HG02798 (cell line): Measurements from ENCODE around the gene ADH5.
"Not testable (repeated sequence)": the region's sequence is repeated elsewhere in the genome, so short reads cannot be mapped to it uniquely, and the experiment has no call there.

Experiments
- ATAC-seq: cut with Tn5 transposase; IDR thresholded peaks from one replicate; pipeline ENCODE4 v1.9.1; 2021; ENCODE audit warnings: mild to moderate bottlenecking; ENCODE audit not compliant: unreplicated experiment, poor library complexity

ADH5 gene

DNA sequence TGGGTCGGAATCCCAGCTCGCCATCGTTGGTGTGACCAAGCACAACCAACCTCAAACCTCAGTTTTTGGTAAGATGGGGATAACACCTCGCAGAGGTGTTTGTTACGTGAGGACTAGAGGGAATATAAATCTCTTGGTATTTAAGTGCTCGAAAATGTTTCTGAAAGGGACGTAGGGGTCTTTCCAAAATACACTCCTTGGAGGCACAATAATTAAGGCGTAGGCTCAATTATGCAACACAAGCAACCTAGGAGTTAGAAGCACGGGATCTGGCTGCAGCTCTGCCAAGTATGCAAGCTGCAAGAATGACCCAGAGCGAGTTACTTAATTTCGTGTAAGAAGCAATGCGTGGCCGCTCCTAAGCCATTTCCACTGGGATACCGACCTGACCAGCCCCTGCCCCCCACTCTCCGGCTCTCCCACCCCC is 552 bp downstream of the ADH5 start:
- peak; percentile 20 for ATAC-seq

DNA sequence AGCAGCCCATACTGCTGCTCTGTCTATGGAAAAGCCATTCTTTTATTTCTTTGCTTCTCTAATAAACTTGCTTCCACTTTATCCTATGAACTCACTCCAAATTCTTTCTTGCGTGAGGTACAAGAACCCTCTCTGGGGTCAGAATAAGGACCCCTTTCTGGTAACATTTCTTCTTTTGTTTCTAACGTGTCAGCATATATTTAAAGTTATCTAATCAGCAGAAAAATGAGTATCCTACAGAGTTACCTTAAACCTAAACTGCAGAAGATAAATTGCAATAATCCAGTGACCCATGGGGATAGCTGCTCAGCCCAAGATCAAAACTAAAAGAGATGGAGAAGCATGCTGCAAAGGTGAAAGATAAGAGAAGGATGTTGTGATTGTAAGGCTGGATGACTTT is 4.0 kb downstream of the ADH5 start:
- no peak for ATAC-seq

DNA sequence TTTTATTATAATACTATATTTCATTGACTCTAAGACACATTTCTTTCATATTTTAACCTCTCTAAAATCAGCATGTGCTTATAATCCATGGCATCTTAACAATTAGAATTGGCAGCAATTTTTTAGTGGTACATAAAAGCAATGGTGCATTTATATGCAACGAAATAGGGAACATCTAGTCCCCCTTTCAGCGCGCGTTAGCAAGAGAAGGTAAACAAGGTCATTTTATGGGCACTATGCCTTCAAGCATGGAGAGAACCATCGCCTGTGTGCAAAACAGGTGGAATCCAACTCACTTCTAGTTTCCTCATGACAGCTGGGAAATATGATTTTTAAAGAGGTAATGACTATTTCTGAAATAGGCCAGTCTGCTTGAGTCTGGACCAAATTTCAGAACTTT is 6.4 kb downstream of the ADH5 start:
- no peak for ATAC-seq

DNA sequence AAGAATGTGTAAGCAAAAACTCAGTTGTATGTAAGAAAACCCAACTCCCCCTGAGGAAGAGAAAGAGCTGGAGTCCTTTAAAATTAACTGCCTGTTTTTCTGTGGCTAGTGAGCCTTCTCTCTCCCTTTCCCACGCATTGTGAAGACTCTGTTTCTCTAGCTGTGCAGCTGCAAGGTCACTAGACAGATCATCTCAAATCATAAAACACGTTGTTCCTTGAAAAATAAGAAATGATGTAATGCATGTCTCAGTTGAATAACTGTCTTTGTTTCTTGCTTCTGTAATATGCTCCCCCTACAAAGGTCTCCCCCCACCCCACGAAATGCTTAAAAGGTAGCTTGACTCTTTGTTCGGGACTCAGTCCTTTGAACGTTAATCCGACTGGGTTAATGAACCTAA is 7.7 kb downstream of the ADH5 start:
- ATAC-seq: not testable (repeated sequence)

DNA sequence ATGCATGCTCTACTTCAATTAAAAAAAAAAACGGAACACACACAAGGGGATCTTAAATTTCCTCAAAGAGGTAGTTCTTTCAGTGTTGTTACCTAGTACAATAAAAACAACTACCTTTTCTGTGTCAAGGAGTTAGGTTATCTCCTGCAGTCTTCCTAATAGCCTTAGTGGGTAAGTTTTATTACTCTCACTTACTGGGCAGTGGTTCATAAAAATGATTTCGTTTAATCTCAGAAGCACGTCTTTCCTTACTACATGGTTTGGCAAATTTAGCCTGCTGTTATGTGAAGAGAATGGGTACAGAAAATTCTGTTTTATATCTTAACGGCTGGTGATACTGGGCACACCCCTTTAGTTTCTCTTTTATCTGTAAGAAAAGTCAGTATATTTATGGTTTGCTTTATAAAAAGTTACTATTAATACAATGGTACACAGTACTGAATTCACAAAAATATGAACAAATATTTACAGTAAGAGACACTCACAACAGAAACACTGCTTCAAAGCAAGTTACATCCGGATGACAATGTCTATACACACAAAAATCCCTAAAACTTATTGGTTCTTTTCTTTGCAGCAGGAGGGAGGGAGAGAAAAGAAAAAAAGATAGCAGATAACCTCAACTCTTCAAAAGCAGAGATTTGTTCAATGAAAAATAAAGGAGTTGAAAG is 8.8 kb downstream of the ADH5 start:
- no peak for ATAC-seq

DNA sequence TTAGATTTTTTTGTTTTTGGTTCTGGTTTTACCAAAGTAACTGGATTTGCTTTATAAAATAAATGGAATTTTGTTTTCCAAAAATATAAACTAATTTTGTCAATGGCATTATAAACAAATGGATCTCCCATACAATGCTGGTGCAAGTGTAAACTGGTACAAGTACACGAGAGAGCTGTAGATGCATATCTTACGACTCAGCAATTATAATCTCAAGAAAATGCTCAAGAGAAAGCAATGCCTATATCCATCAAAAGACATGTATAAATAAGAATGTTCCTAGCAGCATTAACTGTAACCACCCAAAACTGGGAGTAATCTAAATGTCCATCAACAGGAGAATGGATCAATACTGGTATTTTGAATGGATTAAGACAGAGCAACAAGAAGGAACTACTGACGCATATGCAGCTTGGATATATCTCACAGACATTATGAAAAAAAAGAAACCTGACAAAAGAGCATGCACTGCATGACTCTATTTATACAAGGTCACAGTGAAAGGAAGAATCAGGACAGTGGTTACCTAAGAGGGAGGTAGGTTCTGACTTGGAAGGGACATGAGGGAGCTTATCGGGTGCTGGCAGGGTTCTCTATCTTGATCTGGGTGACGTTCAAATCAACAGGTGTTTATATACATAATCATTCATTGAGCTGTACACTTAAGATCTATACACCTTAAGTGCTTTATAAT is 9.5 kb downstream of the ADH5 start:
- no peak for ATAC-seq

DNA sequence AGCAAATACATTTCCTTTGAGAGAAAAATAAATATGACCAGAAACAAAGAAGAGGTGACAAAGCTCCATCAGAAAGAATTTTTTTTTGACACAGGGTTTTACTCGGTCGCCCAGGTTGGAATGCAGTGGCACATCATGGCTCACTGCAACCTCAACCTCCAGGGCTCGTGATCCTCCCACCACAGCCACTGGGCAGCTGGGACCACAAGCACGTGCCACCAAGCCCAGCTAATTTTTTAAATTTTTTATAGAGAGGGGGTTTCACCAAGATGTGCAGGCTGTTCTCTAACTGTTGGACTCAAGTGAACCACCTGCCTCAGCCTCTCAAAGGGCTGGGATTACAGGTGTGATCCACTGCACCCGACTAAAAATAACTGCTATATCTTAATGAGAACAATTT is 10.3 kb downstream of the ADH5 start:
- ATAC-seq: no peak

DNA sequence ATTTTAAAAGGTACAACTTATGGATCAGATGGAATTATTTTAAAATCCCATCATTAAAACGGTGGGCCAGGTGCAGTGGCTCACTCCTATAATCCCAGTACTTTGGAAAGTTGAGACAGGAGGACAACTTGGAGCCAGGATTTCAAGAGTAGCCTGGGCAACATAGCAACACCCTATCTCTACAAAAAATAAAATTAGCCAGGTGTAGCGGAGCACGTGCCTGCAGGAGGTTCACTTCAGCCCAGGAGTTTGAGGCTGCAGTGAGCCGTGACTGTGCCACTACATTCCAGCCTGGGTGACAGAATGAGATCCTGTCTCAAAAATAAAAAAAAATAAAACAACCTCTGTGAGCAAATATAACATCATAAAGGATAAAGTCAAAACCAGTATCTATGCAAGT is 11.4 kb downstream of the ADH5 start:
- ATAC-seq: no peak

DNA sequence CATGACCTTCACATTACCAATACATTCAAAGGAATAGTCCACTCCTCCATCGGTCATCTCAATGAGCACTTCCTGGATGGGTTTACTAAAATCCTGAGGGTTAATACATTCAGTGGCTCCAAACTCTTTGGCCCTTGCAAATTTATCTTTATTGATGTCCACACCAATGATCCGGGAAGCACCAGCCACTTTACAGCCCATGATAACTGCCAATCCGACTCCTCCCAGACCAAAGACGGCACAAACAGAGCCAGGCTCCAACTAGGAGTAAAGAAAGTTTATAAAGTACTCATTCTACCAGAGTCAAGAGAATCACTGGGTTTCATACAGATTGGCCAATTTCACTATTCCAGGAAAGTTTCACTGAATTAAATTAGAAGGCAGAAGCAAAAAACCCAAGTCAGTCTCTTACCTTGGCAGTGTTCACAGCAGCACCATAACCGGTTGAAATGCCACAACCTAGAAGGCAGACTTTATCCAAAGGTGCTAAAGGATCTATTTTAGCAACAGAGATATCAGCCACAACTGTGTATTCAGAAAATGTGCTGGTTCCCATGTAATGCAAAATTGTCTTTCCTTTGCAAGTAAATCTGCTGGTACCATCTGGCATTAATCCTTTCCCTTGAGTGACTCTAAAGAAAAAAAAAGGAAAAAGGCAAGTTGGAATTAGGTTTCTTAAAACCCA is 12.2 kb downstream of the ADH5 start:
- ATAC-seq: no peak

DNA sequence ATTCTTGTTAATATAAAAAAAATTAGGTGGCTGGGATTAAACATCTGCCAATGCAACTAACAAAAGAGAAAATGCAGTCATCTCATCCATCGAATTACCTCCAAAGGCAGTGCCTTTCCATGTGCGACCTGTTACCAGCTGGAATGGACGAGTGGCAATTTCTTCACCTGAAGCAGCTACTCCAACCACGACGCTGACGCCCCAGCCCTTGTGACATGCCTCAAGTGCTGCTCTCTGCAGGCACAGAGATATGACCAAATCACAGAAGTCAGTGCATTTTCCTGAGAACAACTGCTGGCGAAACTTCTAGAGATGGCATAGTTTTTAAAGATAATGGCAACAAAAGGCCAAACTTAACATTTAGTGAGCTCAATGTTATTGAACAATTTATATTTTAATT is 13.8 kb downstream of the ADH5 start:
- no peak for ATAC-seq

DNA sequence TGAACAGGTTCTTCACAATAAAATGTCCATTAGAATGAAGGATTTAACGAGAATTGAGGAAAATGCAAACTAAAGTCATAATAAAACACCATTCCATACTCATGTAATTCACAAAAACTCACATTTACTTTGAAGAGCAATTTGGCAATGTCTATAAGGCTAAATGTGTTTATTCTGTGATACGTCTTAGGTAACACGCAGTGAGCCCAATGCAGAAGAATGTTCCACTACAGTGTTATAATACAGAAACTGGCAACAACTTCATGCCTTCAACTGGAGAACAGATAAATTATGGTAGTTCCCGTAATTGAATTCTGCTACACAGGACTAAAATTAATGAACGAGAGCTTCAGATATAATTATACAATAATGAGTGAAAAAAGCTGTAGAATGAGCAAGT is 17.4 kb downstream of the ADH5 start:
- no peak for ATAC-seq

DNA sequence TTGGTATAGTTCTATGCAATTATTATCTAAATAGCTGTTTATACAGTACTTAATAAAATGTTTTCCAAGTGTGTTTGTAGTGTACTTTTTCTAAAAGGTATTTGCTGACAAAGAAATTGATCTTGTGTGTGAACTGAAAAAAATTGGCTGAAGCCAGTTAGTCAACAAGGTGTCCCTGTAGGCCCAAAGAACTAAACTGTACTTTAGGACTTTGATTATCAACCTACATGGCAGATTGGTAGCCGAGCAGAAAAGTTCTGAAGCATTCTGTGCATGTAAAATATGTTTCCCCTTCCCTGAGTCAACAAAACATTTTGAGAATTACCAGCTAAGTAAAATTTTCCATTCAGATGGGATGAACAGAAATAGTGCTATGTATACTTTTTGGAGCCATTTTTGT is 21.0 kb downstream of the ADH5 start:
- ATAC-seq: no peak

DNA sequence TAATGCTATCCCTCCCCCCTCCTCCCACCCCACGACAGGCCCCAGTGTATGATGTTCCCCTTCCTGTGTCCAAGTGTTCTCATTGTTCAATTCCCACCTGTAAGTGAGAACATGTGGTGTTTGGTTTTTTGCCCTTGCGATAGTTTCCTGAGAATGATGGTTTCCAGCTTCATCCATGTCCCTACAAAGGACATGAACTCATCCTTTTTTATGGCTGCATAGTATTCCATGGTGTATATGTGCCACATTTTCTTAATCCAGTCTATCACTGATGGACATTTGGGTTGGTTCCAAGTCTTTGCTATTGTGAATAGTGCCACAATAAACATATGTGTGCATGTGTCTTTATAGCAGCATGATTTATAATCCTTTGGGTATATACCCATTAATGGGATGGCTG is 23.1 kb downstream of the ADH5 start:
- ATAC-seq: not testable (repeated sequence)

DNA sequence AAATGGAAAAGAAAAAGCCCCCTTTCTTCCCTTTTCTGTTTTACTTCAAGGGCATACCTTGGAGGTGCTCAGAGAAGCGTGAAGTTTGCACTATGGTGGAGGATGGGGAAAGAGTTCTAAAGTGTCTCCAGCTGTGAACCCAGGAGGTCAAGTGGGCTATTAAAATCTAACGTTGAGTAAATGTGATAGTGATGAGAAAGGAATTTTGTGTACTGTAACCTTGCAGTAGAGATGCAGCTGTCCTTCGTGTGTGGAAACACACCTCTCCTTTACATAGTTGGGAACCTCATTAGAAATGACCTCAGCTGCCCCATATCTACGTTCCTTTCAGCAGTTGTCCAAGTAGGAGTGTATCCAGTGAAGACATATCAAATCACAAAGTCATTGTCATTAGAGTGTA is 26.5 kb downstream of the ADH5 start:
- no peak for ATAC-seq

DNA sequence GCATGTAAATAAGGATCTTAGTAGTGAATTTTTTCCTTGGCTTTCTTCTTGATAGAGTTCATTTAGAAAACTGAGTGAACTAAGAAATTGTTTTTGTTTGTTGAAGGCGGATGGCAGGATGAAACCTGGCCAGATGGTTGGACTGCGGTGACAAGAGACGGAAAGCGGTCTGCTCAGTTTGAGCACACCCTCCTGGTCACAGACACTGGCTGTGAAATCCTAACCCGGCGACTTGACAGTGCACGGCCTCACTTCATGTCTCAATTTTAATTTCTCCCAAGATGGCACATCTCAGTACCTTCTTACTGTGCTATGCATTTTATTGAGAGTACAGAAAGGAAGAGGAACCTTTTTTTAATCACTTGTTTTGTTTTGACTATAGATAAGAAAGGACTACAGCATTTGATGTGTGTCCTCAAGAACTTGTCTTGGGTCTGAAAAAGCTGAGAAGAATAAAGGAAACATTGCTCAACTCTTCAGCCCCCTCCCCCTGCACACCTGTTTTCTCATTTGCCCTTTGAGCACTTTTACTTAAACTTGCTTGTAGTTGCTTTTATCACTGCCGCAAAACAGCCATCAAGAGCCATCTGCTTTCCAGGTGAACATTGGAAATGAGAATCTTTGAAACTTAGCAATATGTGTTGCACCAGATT is 27.4 kb downstream of the ADH5 start:
- ATAC-seq: no peak

DNA sequence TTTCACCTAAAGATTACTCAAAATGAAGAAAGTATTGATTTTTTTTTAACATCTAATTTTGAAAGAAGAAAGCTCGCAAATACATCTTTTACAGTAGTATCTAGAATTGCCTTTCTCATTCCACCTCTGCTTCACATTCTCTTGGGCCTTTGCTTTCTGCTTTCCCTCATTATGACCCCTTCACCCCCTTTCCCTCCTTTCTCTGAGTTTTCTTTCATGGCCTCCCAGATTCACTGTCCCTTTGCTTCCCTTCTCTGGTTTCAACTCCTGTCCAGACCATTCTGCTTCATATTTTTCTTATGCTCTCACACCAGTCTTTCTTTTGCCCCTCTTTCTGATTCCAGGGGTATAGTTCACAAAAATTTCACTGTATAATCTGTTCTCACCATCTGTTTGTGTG is 29.0 kb downstream of the ADH5 start:
- no peak for ATAC-seq

DNA sequence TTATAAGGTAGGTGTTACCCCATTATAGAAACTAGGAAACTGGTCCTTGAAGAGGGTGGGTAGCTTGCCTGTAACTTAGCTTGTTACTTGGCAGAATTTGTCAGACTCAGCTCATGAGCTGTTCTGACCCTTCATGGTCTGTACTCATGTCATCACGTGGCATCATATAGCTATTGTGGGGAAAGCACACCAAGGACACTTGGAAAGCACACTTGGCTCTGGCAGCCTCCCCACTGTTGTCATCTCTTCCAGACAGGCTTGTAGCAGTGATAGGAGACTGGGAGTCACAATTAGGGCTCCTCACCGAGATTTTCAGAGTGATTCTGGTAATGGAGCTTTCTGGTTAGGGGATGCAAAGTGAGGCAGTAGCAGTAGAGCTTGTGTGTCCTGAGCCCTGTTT is 30.4 kb downstream of the ADH5 start:
- ATAC-seq: no peak

DNA sequence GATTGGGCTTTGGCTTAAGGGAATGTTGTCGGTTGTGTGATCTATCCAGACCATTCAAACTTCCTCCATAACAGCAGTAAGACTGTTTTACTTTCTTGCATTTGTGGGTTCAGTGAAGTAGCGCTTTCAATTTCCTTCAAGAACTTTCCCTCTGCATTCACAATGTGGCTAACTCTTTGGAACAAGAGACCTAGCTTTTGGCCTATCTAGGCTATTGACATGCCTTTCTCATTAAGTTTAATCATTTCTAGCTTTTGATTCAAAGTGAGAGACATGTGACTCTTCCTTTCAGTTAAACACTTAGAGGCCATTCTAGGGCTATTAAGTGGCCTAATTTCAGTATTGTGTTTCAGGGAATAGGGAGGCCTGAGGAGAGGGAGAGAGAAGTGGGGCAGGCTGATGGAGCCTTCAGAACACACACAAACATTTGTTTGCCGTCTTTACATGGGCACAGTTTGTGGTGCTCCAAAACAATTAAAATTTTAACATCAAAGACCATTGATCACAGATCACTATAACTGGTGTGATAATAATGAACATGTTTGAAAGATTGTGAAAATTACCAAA is 34.1 kb downstream of the ADH5 start:
- peak; percentile 43 for ATAC-seq

DNA sequence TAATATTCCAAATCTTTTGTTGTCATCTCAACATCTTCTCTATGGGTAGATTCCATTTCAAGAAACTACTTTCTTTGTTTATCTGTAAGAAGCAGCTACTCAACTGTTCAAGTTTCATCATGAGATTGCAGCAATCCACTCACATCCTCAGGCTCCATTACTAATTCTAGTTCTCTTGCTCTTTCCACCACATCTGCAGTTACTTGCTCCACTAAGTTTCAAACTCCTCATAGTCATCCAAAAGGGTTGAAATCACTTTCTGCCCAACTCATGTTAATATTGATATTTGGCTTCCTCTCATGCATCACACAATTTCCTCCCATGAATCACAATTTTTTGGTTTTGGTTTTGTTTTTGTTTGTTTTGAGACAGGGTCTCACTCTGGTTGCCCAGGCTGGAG is 35.7 kb downstream of the ADH5 start:
- no peak for ATAC-seq

DNA sequence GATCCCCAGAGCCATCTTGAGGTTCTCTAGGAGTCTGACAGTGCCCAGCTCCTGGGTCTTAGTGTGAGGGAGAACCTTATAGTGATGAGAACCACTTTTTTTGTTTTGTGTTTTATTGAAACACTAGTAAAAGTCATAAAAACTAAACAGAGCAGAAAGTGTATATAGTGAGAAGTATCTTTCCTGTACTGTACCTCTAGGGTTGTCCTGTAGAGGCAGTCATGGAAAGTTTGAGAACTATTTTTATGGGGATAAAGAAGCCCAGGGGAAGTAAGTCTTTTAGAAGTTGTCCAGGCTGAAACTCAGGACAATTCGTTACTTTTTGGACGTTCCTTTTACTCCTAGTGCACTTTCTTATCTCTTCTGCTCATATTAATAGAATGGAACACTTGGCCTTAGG is 40.9 kb downstream of the ADH5 start:
- ATAC-seq: no peak

DNA sequence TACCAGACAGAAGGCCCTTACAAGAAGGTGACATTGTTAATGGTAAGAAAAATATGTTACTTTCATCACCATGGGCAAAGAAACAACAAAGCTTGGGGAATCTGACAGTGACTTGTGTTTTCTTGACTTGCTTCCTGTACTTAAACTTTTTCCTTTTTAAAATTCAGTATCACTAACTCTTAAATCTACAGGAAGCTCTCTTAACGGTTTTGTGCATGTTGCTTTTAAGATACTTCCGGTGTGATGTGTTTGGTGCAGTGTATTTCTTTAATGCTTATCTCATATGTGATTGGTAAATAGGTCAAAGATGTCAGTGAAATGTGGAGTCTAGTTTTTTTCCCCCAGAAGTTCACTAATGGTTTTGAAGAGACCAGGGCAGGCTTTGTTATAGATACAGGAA is 45.2 kb downstream of the ADH5 start:
- no peak for ATAC-seq
